GM08714 (cell line): Measurements from ENCODE around the gene THSD4.

Experiments used
- H3K4me3 ChIP-seq: fragments of 200-500 bp; sonication (Bioruptor generic); 2 replicates; pipeline ENCODE4 v1.5.1; 2014; ENCODE audit warnings: mild to moderate bottlenecking, low read length, inconsistent platforms
- ZNF274 ChIP-seq: IDR thresholded peaks from 2 replicates; pipeline ENCODE4 v1.6.1; 2012; ENCODE audit warnings: mild to moderate bottlenecking, low read depth, low read length

The THSD4 gene

DNA sequence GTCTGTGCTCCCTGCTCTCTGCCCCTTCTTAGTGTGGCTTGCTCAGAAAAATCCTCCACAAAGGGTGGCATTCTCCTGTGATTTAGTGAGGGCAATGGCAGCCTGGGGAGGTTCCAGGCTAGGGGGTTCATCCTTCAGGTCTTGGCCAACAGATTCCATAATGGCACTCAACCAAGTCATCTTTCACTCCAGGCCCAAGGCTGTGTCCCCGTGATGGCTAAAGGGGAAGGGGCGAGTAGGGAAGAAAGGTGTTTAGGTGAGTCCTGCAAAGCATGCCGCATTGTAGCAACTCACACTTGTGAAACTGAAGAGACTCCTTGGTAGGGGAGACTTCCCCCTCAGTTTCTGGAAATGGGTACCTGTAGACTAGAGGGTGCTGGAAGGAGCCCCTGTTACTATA is 105.6 kb downstream of the THSD4 start:
- no peak overlapping the region for H3K4me3 ChIP-seq
- no peak for TF ChIP-seq ZNF274

DNA sequence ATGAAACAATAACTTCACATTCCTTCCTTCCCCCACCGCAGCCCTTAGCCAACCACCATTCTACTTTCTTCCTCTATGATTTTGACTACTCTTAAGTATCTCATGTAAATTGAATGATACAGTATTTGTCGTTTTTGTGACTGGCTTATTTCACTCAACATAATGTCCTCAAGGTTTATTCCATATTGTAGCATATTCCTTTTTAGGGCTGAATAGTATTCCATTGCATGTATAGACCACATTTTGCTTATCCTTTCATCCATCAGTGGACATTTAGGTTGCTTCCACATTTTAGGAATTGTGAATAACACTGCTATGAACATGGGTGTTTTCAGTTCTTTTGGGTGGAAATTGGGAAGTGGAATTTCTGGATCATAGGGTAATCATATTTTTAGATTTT is 106.1 kb downstream of the THSD4 start:
- no peak for TF ChIP-seq ZNF274
- H3K4me3 ChIP-seq = no peak overlapping the region

DNA sequence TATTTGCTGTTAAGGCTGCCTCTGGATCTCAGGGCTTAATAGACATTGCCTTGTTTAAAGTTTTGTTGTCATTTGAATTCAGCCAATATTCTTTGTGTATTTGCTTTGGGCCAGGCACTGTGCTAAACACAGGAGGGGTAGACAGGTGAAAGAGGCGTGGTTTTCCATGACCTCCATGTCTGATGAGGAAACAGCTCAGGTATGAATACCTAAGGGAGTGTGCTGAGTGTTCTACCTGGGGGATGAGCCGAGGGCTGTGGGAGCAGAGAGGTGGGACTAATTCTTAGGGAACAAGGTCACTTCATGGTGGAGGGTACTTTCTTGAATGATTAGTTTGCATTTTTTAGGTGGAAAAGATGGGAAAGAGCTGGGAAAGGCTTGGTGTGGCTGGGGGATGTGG is 108.2 kb downstream of the THSD4 start:
- TF ChIP-seq ZNF274 = no peak
- H3K4me3 ChIP-seq = no peak overlapping the region

DNA sequence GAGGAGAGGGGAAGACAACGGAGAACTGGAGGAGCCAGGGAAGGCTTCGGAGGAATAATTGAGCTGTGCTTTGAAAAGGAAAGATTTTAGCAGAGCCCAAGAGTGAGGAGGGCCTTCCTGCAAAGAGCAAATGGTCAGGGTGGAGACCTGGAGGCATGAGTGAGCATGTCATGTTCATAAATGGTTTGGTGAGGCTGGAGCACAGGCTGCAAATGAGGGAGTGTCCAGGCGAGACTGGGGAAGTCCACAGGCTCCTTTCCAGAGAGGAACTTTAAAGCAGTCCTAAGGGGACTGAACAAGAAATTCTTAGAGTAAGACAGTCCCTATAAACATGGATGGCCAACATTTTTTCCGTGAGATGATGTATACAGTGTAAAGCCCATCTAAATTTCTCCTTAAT is 108.8 kb downstream of the THSD4 start:
- H3K4me3 ChIP-seq = no peak overlapping the region
- TF ChIP-seq ZNF274 = no peak

DNA sequence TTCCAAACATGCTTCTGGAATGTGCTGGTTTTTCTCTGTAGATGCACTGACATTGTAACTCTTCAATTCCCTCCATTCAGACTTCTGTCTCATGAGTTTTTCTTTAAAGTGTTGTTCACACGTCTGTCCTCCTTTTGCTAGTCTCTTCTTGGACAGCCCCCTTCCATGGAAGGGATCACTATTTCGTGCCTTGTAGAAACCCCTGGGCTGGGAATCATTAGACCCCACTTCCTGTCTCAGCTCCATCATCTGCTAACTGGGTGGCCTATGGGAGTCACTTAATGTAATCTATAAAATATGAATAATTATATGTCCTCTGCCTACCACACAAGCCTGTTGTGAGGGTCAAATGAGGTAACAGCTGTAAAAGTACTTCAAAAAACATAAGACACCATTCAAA is 110.6 kb downstream of the THSD4 start:
- no peak overlapping the region for H3K4me3 ChIP-seq
- no peak for TF ChIP-seq ZNF274

DNA sequence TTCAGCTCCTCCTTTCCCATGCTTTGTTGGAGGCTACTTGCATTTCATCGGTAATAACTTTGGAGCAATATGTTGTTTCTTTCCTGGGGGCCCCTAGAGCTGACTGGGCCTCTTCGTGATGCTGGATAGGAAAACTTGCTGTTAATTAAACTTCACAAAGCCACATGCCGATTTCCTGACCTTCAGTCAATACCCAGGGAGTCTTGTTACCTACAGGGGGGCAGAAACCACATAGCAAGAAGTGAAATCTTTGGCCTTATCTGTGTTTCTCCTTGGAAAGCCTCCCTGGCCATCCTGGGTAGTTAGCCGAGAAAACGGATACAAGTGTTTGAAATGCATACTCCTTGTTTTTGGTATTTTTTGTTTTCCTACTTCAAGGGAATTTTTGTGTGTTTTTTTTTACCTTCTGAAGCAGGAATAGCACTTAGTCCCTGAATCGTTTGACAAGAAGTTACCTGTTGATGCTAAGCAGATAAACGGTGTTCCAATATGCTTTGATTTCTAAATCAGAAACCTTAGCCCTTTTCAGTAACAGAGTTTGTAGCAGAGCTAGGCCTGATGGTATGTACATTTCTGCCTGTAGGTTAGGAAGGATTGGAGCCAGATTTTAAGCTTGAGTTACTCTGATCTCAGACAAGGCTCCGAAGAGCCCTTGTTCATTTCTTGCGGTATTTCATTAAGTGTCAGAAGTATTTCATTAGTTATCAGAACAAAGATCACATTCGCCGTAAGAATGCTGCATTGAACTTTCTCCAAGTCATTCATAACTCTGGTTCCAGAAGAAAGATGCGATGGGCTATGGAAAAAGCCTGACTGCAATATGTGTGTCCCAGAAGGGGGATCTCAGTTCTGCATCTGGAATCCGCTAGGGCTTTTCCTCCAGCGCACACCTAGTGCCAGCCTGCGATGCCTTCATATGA is 111.5 kb downstream of the THSD4 start:
- no peak overlapping the region for H3K4me3 ChIP-seq
- no peak for TF ChIP-seq ZNF274

DNA sequence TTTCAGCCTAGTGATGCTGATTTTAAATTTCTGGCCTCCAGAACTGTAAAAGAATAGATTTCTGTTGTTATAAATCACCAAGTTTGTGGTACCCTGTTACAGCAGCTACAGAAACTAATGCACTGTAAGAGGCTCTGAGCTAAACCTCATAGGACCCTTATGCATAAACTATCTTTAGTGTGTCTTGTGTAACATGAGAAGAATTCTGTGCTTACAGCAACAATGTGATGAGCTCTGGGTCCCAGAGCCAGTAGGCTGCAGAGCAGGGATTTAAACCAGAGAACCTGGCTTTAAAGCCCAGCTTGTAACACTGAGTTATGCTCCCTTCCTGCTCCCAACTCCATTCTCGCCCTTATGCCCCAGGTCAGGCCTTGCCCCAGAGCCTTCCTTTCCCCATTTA is 113.1 kb downstream of the THSD4 start:
- no peak overlapping the region for H3K4me3 ChIP-seq
- no peak for TF ChIP-seq ZNF274

DNA sequence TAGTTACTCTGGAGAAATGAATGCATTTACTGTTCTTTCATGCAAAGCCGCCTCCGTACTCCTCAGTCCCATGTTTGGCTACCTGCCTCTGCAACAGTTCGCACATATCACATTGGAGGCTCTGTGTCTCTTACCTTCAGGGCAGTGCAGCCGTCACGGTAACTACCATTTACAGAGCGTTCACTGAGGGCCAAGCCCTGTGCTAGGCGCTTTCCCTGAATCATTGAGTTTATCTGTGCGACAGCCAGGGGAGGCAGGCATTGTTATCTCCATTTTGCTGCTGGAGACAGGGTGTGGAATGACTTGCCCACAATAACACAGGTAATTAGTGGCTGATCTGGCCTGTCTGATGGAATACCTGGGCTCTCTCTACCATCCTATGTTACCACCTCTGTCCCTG is 115.0 kb downstream of the THSD4 start:
- no peak for TF ChIP-seq ZNF274

DNA sequence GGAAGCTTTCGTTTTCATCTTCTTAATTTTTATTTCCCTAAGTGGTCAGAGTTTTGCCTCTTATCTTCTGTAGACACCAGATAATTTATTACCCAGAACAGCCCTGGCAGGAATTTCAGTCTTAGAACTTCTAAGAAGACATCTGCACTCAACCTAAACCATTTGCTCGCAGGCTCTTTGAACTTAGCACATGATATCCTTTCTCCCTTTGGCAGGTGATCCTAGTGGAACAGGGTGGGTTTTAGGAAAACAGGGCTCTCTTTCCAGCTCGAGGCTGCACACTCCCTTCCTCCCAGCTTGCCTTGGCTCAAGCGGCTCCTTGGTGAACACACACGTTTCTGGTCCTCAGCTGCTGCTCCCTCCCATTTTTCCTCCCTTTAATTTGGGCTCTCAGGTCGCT is 116.5 kb downstream of the THSD4 start:
- no peak overlapping the region for H3K4me3 ChIP-seq
- TF ChIP-seq ZNF274 = no peak

More for the DNA sequence above, 115.0 kb downstream of the THSD4 start:
- H3K4me3 ChIP-seq = no peak overlapping the region

DNA sequence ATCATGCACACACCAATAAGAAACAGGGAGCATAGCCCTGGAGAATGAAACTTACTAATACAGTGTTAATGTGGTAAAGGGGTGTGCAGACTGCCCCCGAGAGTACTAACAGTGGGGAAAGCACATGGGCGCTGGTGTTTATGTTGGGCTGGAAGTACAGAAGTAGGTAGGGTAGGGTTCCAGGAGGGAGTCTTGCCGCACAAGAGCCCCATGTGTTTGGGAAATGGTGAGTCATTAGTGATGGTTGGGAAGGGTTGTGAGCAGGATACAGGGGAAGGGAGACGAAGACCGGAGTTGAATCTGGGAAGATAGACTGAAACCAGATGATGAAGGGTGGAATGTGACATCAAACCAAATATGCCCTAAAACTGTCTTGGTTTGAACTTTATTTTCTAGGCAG is 117.1 kb downstream of the THSD4 start:
- no peak overlapping the region for H3K4me3 ChIP-seq
- TF ChIP-seq ZNF274 = no peak

DNA sequence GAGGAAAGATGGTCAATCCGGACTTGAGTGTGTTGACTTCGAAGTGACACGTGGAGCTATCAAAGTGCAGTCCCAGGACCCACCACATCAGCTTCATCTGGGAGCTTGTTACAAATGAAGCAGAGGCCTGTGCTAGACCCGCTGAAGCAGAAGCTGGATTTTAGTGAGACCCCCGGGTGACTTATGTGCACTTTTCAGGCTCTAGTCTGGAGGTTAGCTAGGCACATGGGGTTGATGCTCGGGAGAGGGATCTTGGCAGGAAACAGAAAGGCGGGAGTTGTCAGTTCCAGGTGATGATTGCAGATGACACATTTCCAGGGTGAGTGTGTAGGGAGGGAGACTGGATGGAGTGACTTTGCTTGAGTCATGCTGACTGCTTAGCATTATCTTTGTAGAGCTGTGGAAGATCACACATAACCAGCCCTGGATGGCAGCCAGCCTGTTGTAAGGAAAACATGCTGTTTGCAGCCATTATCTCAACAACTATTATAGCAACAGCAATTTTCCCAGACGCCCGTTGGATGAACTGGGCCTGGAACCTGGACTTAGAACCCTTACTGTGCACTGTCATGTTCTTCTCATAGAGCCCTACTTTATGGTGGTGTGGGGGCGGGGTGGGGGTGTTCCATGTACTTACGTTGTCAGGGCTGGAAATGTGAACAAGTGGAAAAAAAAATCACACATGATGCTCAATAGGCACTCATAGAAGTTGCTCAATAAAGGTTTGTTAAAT is 122.4 kb downstream of the THSD4 start:
- TF ChIP-seq ZNF274 = no peak
- no peak overlapping the region for H3K4me3 ChIP-seq

DNA sequence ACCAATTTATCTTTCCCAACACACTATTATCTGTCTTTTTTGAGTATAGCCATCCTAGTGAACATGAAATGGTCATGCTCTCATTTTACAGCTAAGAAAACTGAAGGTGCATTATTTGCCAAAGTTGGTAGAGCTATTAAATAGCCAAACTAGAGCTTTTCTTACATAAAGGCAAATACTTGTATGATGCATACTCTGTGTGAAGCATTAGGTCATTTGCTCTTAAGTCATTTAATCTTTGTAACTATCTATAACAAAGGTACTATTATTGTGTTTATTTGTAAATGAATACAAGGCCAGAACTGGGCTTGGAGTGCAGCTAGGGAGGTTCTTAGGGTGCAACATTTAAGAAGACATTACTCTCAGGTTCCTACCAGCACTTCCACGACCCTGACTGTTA is 123.7 kb downstream of the THSD4 start:
- no peak for TF ChIP-seq ZNF274
- no peak overlapping the region for H3K4me3 ChIP-seq

DNA sequence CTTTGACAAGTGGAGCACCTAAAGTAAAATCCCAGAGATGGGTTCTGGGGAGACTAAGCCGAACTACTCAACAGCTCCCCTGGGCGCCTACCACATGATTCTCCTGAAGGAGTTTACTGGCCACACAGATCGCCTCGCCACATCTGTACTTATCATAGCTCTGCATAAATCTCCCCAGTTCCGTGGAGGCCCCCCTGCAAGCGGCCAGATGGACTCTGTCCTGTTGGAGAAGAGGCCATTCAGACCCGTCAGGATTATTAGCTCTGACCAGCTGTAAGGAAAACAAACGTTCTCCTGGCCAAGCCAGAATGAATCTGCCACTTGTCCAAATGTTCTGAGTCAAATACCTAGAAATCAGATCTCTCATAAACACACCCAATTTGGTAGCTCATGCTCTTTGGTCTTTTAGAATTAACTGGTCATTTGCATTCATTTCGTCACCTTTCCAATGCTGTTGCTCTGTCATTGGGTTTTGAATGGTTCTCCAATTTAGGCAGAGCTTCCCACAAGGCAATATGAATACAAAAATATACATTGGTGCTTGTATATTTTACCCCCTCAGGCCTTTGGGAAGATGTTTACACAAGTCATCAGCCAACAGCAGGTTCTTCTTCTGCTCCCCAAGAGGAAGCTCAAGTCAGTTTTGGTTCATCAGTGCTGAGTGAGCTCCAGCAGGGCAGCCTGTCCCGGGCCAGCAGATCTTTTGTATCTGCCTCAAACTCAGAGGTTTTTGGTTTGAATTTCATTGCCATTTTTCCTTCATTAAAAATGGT is 124.5 kb downstream of the THSD4 start:
- no peak overlapping the region for H3K4me3 ChIP-seq
- no peak for TF ChIP-seq ZNF274

DNA sequence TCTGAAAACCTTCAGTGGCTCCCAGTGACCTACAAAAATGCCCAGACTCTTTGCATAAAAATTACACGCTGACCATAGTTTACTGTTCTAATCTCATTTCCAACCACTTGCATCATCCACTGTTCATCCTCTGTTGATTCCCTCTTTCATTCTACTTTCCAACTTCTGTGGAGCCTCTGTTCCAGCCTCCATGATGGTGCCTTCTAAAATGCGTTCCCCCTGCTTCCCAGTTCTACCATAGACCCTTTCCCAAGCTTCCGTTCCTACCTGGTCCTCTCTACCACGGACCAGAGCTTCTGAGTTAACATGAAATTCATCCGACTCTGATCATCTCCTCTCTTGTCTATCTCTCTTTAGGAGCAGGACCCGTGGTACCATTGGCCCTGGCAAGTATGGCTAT is 127.0 kb downstream of the THSD4 start:
- no peak for TF ChIP-seq ZNF274
- no peak overlapping the region for H3K4me3 ChIP-seq
